Muscle layer of colon (tissue), 2 donors: ENCODE results near the gene OTUD3.
"Not testable (repeated sequence)": the region's sequence is repeated elsewhere in the genome, so short reads cannot be mapped to it uniquely, and the experiment has no call there.

Experiments
- H3K27ac ChIP-seq: one replicate; pipeline ENCODE4 v1.7.0; 2013; ENCODE audit warnings: low read depth, mild to moderate bottlenecking, low read length, moderate library complexity
- H3K27me3 ChIP-seq, 2 donors: one replicate each; pipeline ENCODE4 v1.7.0; 2013; ENCODE audit warnings: low read length in 2 of 2, mild to moderate bottlenecking in 2 of 2; ENCODE audit not compliant: insufficient read depth in 2 of 2, control insufficient read depth in 1 of 2
- H3K36me3 ChIP-seq: one replicate; pipeline ENCODE4 v1.7.0; 2013; ENCODE audit warnings: mild to moderate bottlenecking, low read length; ENCODE audit not compliant: insufficient read depth
- H3K4me1 ChIP-seq: one replicate; pipeline ENCODE4 v1.7.0; 2013; ENCODE audit warnings: mild to moderate bottlenecking, low read length; ENCODE audit not compliant: insufficient read depth
- H3K4me3 ChIP-seq, 2 donors: one replicate each; pipeline ENCODE4 v1.7.0; 2013; ENCODE audit warnings: low read length in 2 of 2, low read depth in 1 of 2, mild to moderate bottlenecking in 1 of 2, moderate library complexity in 1 of 2
- H3K9ac ChIP-seq: one replicate; pipeline ENCODE4 v1.7.0; 2013; ENCODE audit warnings: low read length
- H3K9me3 ChIP-seq: one replicate; pipeline ENCODE4 v1.7.0; 2013; ENCODE audit warnings: mild to moderate bottlenecking, low read length
- donor health status: abdominal sarcoma.
- donor health status: Adenocarcinoma of cecum.

Gene OTUD3

GRCh38 chr1:19921310-19921709 lies 39.1 kb downstream of the OTUD3 start:
- H3K4me3 ChIP-seq = no peak overlapping the region
- no peak overlapping the region for H3K27ac ChIP-seq
- H3K36me3 ChIP-seq = no peaks in the 10 kb centered on the region

GRCh38 chr1:19922015-19922688 lies 40.0 kb downstream of the OTUD3 start:
- no peak overlapping the region for H3K27ac ChIP-seq
- H3K4me1 ChIP-seq = no peaks in the 10 kb centered on the region
- no peak overlapping the region for H3K9ac ChIP-seq
- no peak overlapping the region for H3K4me3 ChIP-seq
- H3K9me3 ChIP-seq = no peaks in the 10 kb centered on the region
- no peaks in the 10 kb centered on the region for H3K27me3 ChIP-seq
- H3K36me3 ChIP-seq = no peaks in the 10 kb centered on the region

More at GRCh38 chr1:19921310-19921709, 39.1 kb downstream of the OTUD3 start:
- Histone ChIP-seq H3K4me1 (no peaks in the 10 kb centered on the region), H3K9me3 (no peaks in the 10 kb centered on the region), H3K27me3 (no peaks in the 10 kb centered on the region), H3K9ac (no peak overlapping the region)

GRCh38 chr1:19923137-19923952 lies 41.1 kb downstream of the OTUD3 start, which contains the start of gene PLA2G2E:
PLA2G2E (minus strand) TSS chr1:19923617; CDS start chr1:19923559, 58 bp downstream.
- no peaks in the 10 kb centered on the region for H3K36me3 ChIP-seq
- no peaks in the 10 kb centered on the region for H3K9me3 ChIP-seq
- no peak within 1 kb of the TSS for H3K27ac ChIP-seq
- H3K4me3 ChIP-seq = no peak within 1 kb of the TSS
- no peaks in the 10 kb centered on the region for H3K4me1 ChIP-seq
- no peaks in the 10 kb centered on the region for H3K27me3 ChIP-seq
- H3K9ac ChIP-seq = no peak within 1 kb of the TSS

- no peak overlapping the region for H3K27ac ChIP-seq
- no peaks in the 10 kb centered on the region for H3K9me3 ChIP-seq
- no peak overlapping the region for H3K4me3 ChIP-seq
- H3K36me3 ChIP-seq = no peaks in the 10 kb centered on the region
- no peaks in the 10 kb centered on the region for H3K4me1 ChIP-seq
- no peaks in the 10 kb centered on the region for H3K27me3 ChIP-seq
- H3K9ac ChIP-seq = no peak overlapping the region
These were observed 41.8 kb downstream of the OTUD3 start for GRCh38 chr1:19923953-19924346.

- Histone ChIP-seq H3K27ac (no peak overlapping the region), H3K9me3 (no peaks in the 10 kb centered on the region), H3K9ac (no peak overlapping the region), H3K27me3 (no peaks in the 10 kb centered on the region), H3K36me3 (no peaks in the 10 kb centered on the region), H3K4me1 (no peaks in the 10 kb centered on the region), H3K4me3 (no peak overlapping the region)
These were observed 43.3 kb downstream of the OTUD3 start for GRCh38 chr1:19925342-19926070.

- Histone ChIP-seq H3K4me1 (no peaks in the 10 kb centered on the region), H3K9ac (no peak overlapping the region), H3K36me3 (no peaks in the 10 kb centered on the region), H3K9me3 (no peaks in the 10 kb centered on the region), H3K4me3 (no peak overlapping the region), H3K27ac (no peak overlapping the region), H3K27me3 (no peaks in the 10 kb centered on the region)
These were observed 44.3 kb downstream of the OTUD3 start for GRCh38 chr1:19926296-19927129.

- H3K4me3 ChIP-seq, H3K4me1 ChIP-seq, H3K9me3 ChIP-seq, H3K9ac ChIP-seq, H3K36me3 ChIP-seq, H3K27ac ChIP-seq, H3K27me3 ChIP-seq: not testable (repeated sequence)
These were observed 44.9 kb downstream of the OTUD3 start for GRCh38 chr1:19927130-19927421.

GRCh38 chr1:19932866-19933265 lies 50.7 kb downstream of the OTUD3 start:
- Histone ChIP-seq H3K4me3 (no peak overlapping the region), H3K4me1 (no peaks in the 10 kb centered on the region), H3K27ac (no peak overlapping the region), H3K9ac (no peak overlapping the region), H3K27me3 (no peaks in the 10 kb centered on the region), H3K9me3 (no peaks in the 10 kb centered on the region), H3K36me3 (no peaks in the 10 kb centered on the region)

DNA sequence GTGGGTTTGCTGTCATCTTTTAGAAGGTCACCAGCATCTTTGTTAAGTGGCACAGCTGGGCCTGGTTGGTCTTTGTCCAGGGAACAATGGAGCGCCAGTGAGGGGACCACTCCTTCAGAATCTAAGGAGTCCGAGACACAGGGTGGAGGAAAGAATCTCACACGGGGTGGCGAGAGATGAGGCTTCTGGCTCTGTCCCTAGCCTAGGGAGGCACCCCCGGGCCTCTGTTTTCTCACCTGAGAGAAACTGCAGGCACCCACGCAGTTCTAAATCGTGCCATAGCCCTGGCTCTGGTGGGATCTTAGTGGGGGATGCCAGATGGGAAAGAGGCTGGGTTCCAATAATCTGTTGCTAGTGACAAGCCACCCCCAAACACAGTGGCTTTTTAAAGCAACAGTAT lies 52.1 kb downstream of the OTUD3 start:
- Histone ChIP-seq H3K9ac (no peak overlapping the region), H3K4me1 (no peaks in the 10 kb centered on the region), H3K9me3 (no peaks in the 10 kb centered on the region), H3K27me3 (no peaks in the 10 kb centered on the region), H3K36me3 (no peaks in the 10 kb centered on the region), H3K27ac (no peak overlapping the region), H3K4me3 (no peak overlapping the region)

GRCh38 chr1:19936061-19936750 lies 54.0 kb downstream of the OTUD3 start:
- H3K4me3 ChIP-seq = no peak overlapping the region
- H3K36me3 ChIP-seq = no peaks in the 10 kb centered on the region
- H3K4me1 ChIP-seq = no peaks in the 10 kb centered on the region
- no peak overlapping the region for H3K27ac ChIP-seq
- H3K27me3 ChIP-seq = no peaks in the 10 kb centered on the region
- no peaks in the 10 kb centered on the region for H3K9me3 ChIP-seq
- no peak overlapping the region for H3K9ac ChIP-seq
